ENCODE data around the gene HDHD3.
A peak's percentile ranks its signal among the peaks of the same experiment; 100 is the strongest.
"Not testable (repeated sequence)": the region's sequence is repeated elsewhere in the genome, so short reads cannot be mapped to it uniquely, and the experiment has no call there.

HDHD3 gene

DNA sequence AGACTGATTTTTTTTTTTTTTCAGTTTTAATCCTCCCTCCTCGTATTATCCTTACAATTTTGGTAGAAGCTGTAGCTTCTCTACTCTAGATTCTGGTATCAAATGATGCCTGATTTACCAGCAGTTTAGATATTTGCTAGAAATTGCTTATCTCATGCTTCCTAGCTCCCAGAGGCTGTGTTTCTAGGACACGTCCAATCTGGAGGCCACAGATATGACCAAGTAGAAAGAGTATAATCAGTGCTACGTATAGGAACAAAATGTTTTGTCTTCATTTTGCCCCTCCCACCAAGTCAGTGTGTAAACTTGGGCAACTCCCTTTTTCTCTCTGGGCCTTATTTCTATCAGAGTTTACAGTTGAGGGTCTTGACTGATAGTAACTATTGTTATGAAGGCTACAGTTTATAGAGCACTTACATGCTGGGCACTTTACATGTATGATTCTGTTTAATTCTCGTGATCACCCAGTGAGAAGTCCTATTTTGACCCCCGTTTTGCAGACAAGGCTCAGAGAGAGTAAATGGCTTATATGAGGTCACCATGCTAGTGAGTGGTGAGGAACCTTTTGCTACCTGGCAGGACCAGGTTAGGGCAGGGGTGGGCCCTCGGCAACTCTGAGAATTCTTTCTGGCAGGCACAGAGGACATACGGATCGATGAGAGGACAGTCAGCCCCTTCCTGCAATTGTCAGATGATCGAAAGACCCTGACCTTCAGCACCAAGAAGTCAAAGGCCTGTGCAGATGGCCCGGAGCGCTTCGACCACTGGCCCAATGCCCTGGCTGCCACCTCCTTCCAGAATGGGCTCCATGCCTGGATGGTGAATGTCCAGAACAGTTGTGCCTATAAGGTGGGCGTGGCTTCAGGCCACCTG, 7.6 kb downstream of the HDHD3 start:
- TF ChIP-seq, protein P1, sequence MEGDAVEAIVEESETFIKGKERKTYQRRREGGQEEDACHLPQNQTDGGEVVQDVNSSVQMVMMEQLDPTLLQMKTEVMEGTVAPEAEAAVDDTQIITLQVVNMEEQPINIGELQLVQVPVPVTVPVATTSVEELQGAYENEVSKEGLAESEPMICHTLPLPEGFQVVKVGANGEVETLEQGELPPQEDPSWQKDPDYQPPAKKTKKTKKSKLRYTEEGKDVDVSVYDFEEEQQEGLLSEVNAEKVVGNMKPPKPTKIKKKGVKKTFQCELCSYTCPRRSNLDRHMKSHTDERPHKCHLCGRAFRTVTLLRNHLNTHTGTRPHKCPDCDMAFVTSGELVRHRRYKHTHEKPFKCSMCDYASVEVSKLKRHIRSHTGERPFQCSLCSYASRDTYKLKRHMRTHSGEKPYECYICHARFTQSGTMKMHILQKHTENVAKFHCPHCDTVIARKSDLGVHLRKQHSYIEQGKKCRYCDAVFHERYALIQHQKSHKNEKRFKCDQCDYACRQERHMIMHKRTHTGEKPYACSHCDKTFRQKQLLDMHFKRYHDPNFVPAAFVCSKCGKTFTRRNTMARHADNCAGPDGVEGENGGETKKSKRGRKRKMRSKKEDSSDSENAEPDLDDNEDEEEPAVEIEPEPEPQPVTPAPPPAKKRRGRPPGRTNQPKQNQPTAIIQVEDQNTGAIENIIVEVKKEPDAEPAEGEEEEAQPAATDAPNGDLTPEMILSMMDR (IDR thresholded peaks at IDR 0.05; ENCODE audit: control insufficient read depth, insufficient read depth, low read depth, low read length, missing control alignments) = no peak
- H3K4me3 ChIP-seq (ENCODE audit: control insufficient read depth, low read depth, low read length) = no peak overlapping the region
- DNase-seq (ENCODE audit: low read depth) = no peak

DNA sequence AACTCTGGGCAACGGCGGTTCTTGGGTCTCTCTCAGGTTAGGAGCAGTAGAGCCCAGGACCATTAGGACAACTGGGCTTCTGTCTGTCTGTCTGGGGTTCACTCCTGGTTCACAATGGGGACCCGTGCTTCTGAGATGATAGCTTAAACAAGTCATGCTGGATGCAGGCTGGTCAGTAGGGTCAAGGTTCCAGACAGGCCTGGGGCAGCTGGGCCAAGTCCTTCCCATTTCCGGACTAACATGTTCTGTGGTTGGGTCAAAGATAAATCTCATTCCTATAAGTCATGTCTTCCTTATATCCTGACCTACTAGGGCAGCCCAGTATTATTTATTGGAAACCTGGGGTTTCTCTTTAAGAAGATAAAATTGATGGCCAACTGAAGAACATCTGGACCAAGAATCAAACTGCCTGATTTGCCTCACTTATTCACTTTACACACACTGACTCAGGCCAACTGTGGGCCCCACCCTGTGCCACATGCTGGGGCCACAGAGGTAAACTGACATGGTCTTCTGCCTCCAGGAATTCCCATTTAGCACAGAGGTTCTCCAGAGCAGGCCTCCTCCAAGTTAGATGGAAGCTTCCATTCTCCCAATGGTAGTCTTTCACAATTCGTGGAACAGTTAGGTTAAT, 8.3 kb downstream of the HDHD3 start:
- no peak for DNase-seq (ENCODE audit: low read depth)
- TF ChIP-seq, protein P1 (IDR thresholded peaks at IDR 0.05; ENCODE audit: control insufficient read depth, insufficient read depth, low read depth, low read length, missing control alignments) = no peak
- no peak overlapping the region for H3K4me3 ChIP-seq (ENCODE audit: control insufficient read depth, low read depth, low read length)

DNA sequence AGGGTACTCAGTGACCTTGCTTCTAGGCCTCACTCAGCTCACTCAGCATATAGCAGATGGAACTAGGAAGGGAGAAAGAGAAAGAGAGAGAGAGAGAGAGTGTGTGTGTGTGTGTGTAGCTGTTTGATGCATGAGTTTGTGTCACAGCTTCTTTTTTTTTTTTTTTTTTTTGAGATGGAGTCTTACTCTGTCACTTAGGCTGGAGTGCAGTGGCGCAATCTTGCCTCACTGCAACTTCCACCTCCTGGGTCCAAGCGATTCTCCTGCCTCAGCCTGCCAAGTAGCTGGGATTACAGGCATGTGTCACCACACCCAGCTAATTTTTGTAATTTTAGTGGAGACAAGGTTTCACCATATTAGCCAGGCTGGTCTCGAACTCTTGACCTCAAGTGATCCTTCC, 11.1 kb downstream of the HDHD3 start:
- not testable (repeated sequence) for H3K4me3 ChIP-seq (ENCODE audit: control insufficient read depth, low read depth, low read length); DNase-seq (ENCODE audit: low read depth)

DNA sequence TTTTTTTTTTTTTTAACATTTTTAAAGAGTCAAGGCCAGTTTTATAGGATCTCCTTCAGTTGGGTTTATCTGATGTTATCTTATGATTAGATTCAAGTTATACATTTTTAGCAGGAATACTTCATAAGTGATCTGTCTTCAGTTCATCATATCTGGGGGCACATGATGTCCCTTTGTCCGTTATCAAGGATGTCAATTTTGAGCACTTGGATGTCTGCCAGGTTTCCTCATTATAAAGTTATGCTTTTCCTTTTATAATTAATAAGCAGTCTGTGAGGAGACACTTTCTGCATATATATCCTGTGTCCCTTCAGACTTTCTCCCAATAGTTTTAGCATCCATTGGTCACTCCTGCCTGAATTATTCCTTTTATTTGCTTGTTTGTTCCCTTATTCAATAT, 11.8 kb downstream of the HDHD3 start:
- no peak for DNase-seq (ENCODE audit: low read depth)
- no peak overlapping the region for H3K4me3 ChIP-seq (ENCODE audit: control insufficient read depth, low read depth, low read length)
- TF ChIP-seq, protein P1 (IDR thresholded peaks at IDR 0.05; ENCODE audit: control insufficient read depth, insufficient read depth, low read depth, low read length, missing control alignments) = no peak

DNA sequence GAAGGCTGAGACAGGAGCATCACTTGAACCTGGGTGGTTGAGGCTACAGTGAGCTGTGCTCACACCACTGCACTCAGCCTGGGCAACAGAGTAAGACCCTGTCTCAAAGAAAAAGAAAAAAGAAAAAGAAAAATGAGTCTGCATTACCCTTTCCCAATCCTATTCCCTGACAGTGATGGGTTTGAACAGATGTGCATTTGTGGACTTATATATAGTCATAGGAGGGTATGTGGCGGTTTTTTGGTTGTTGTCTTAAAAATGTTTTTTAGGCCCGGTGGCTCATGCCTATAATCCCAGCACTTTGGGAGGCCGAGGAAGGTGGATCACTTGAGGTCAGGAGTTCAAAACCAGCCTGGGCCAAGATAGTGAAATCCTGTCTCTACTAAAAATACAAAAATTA, 13.4 kb downstream of the HDHD3 start:
- H3K4me3 ChIP-seq (ENCODE audit: control insufficient read depth, low read depth, low read length) = no peak overlapping the region
- no peak for DNase-seq (ENCODE audit: low read depth)
- TF ChIP-seq, protein P1 (IDR thresholded peaks at IDR 0.05; ENCODE audit: control insufficient read depth, insufficient read depth, low read depth, low read length, missing control alignments) = no peak

DNA sequence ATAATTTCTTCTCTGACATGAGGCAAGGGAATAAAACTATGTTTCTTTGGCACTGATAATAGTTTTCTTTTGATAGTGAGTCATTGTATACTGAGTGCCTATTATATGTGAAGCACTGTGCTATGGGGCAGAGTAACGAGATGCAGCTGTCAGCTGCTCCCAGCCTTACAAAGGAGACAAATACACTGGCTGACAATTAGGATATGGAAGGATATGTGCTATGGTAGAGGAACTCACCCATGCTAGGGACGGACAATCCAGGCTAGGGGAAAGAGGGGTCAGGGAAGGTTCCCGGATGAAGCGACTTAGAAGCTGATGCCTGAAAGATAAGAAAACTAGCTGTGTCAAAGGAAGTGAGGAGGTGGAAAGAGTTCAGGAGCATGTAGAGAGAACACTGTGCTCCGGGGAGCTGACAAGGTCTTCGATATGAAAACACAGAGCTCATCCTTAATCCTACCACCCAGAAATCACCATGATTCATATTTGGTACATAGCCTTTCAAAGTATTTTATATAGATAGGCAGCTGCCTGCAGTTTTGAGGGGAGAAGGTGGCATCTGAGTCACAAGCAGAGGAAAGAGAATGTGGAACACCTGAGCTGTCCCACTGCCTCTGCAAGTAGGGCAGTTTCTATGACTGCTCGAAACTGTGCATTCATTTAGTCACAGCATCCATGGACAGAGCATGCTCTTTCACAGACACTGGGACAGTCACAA, 15.3 kb downstream of the HDHD3 start:
- peak; percentile 21 for DNase-seq (ENCODE audit: low read depth)
- no peak overlapping the region for H3K4me3 ChIP-seq (ENCODE audit: control insufficient read depth, low read depth, low read length)
- TF ChIP-seq, protein P1 (IDR thresholded peaks at IDR 0.05; ENCODE audit: control insufficient read depth, insufficient read depth, low read depth, low read length, missing control alignments) = no peak
